DND-41 (cell line): ENCODE measurements around the gene BMPR1A.

ENCODE experiments used
- CTCF ChIP-seq: IDR thresholded peaks from 2 replicates; pipeline ENCODE4 v1.5.1; 2012; ENCODE audit warnings: borderline replicate concordance, low read length, moderate library complexity, mild to moderate bottlenecking; ENCODE audit not compliant: poor library complexity, severe bottlenecking; ENCODE audit errors: extremely low read depth
- EZH2 ChIP-seq: IDR thresholded peaks from 3 replicates; pipeline ENCODE4 v1.6.1; 2012; ENCODE audit warnings: borderline replicate concordance, low read depth, mild to moderate bottlenecking, moderate library complexity, low read length, inconsistent platforms; ENCODE audit not compliant: severe bottlenecking

- TF ChIP-seq CTCF (no peak), EZH2 (no peak)
Observed at GRCh38 chr10:86942441-86943315, 186.3 kb downstream of the BMPR1A start.
